Activated CD8-positive, alpha-beta memory T cell treated with anti-CD3 and anti-CD28 coated beads for 24 hours (primary cell): ENCODE measurements around the gene PLEKHA8.

Source experiments
- DNase-seq: peaks from one replicate; pipeline ENCODE4 v3.0.0-alpha.2; 2020

PLEKHA8 gene

GRCh38 chr7:30148426-30148825, 120.2 kb downstream of the PLEKHA8 start:
- DNase-seq: no peak

- peak; percentile 61 for DNase-seq
These were observed 120.8 kb downstream of the PLEKHA8 start for GRCh38 chr7:30148951-30149459.

- peak; percentile 19 for DNase-seq
These were observed 121.5 kb downstream of the PLEKHA8 start for GRCh38 chr7:30149640-30150272.

- no peak for DNase-seq
These were observed 122.5 kb downstream of the PLEKHA8 start for GRCh38 chr7:30150711-30151110.

- no peak for DNase-seq
These were observed 125.9 kb downstream of the PLEKHA8 start for GRCh38 chr7:30154111-30154587.

GRCh38 chr7:30155481-30155880, 127.3 kb downstream of the PLEKHA8 start:
- no peak for DNase-seq

- DNase-seq: peak; percentile 64
These were observed 129.0 kb downstream of the PLEKHA8 start for GRCh38 chr7:30157204-30157603.

GRCh38 chr7:30159163-30159562, 131.0 kb downstream of the PLEKHA8 start:
- DNase-seq: no peak

- DNase-seq: no peak
These were observed 131.5 kb downstream of the PLEKHA8 start for GRCh38 chr7:30159698-30160143.

- DNase-seq: no peak
These were observed 132.1 kb downstream of the PLEKHA8 start for GRCh38 chr7:30160329-30160728.

GRCh38 chr7:30162133-30162532, 133.9 kb downstream of the PLEKHA8 start:
- DNase-seq: no peak

- DNase-seq: no peak
These were observed 134.5 kb downstream of the PLEKHA8 start for GRCh38 chr7:30162622-30163124.

- DNase-seq: no peak
These were observed 135.2 kb downstream of the PLEKHA8 start for GRCh38 chr7:30163231-30163894.

- DNase-seq: no peak
These were observed 136.4 kb downstream of the PLEKHA8 start for GRCh38 chr7:30164567-30164966.

GRCh38 chr7:30165590-30165989, 137.4 kb downstream of the PLEKHA8 start:
- DNase-seq: no peak

GRCh38 chr7:30166155-30166840, 138.1 kb downstream of the PLEKHA8 start:
- no peak for DNase-seq

- DNase-seq: no peak
These were observed 138.6 kb downstream of the PLEKHA8 start for GRCh38 chr7:30166841-30167235.

- DNase-seq: no peak
These were observed 139.7 kb downstream of the PLEKHA8 start for GRCh38 chr7:30167901-30168300.

- DNase-seq: no peak
These were observed 140.8 kb downstream of the PLEKHA8 start for GRCh38 chr7:30168835-30169573.

- no peak for DNase-seq
These were observed 141.4 kb downstream of the PLEKHA8 start for GRCh38 chr7:30169579-30169978.

GRCh38 chr7:30170476-30171205, 142.4 kb downstream of the PLEKHA8 start:
- DNase-seq: no peak
